ENCODE data around the gene STRA6. TPM values are rescaled to one million over a fixed set of nuclear protein-coding genes. Genes with fewer than 3 reads are reported as not detected.

The STRA6 gene
- polyA plus RNA-seq, 1 donor: 22.2 TPM

- H3K27ac ChIP-seq (ENCODE audit: low read length): no peak overlapping the region
- H3K4me3 ChIP-seq (ENCODE audit: low read length): no peak overlapping the region
- no peaks in the 10 kb centered on the region for H3K4me1 ChIP-seq (ENCODE audit: control insufficient read depth, insufficient read depth, low read length)
- H3K9me3 ChIP-seq (ENCODE audit: control insufficient read depth, low read depth, low read length): no peaks in the 10 kb centered on the region
- H3K36me3 ChIP-seq (ENCODE audit: control insufficient read depth, insufficient read depth, low read length): no peaks in the 10 kb centered on the region
- no peak for DNase-seq
- 40% methylated on average over 2 of the region's 5 CpGs for WGBS (ENCODE audit: insufficient coverage, low lambda C conversion rate)
- peaks cover 15% of the 10 kb centered on the region for H3K27me3 ChIP-seq (ENCODE audit: control insufficient read depth, insufficient read depth, low read length)
These were observed 43.5 kb downstream of the STRA6 start for GRCh38 chr15:74158855-74159650.

GRCh38 chr15:74157868-74158827 is 44.4 kb downstream of the STRA6 start:
- peaks cover 18% of the 10 kb centered on the region for H3K27me3 ChIP-seq (ENCODE audit: control insufficient read depth, insufficient read depth, low read length)
- no peaks in the 10 kb centered on the region for H3K36me3 ChIP-seq (ENCODE audit: control insufficient read depth, insufficient read depth, low read length)
- H3K4me3 ChIP-seq (ENCODE audit: low read length): no peak overlapping the region
- H3K27ac ChIP-seq (ENCODE audit: low read length): no peak overlapping the region
- DNase-seq: no peak
- WGBS (ENCODE audit: insufficient coverage, low lambda C conversion rate): 61% methylated on average over 2 of the region's 9 CpGs
- no peaks in the 10 kb centered on the region for H3K4me1 ChIP-seq (ENCODE audit: control insufficient read depth, insufficient read depth, low read length)
- no peaks in the 10 kb centered on the region for H3K9me3 ChIP-seq (ENCODE audit: control insufficient read depth, low read depth, low read length)

GRCh38 chr15:74156678-74157411 is 45.7 kb downstream of the STRA6 start:
- Histone ChIP-seq H3K4me1 (ENCODE audit: control insufficient read depth, insufficient read depth, low read length) (no peaks in the 10 kb centered on the region), H3K9me3 (ENCODE audit: control insufficient read depth, low read depth, low read length) (no peaks in the 10 kb centered on the region), H3K27ac (ENCODE audit: low read length) (peak overlapping the region; percentile 32), H3K27me3 (ENCODE audit: control insufficient read depth, insufficient read depth, low read length) (peaks cover 18% of the 10 kb centered on the region), H3K36me3 (ENCODE audit: control insufficient read depth, insufficient read depth, low read length) (no peaks in the 10 kb centered on the region), H3K4me3 (ENCODE audit: low read length) (no peak overlapping the region)
- 18% methylated on average over 4 of the region's 7 CpGs for WGBS (ENCODE audit: insufficient coverage, low lambda C conversion rate)
- DNase-seq: peak in 1 of 2 donors; percentile 48

- DNase-seq: no peak
- H3K9me3 ChIP-seq (ENCODE audit: control insufficient read depth, low read depth, low read length): no peaks in the 10 kb centered on the region
- no peaks in the 10 kb centered on the region for H3K4me1 ChIP-seq (ENCODE audit: control insufficient read depth, insufficient read depth, low read length)
- H3K27me3 ChIP-seq (ENCODE audit: control insufficient read depth, insufficient read depth, low read length): peaks cover 18% of the 10 kb centered on the region
- H3K27ac ChIP-seq (ENCODE audit: low read length): peak overlapping the region; percentile 32
- 36% methylated on average over 3 of the region's 14 CpGs for WGBS (ENCODE audit: insufficient coverage, low lambda C conversion rate)
- no peak overlapping the region for H3K4me3 ChIP-seq (ENCODE audit: low read length)
- no peaks in the 10 kb centered on the region for H3K36me3 ChIP-seq (ENCODE audit: control insufficient read depth, insufficient read depth, low read length)
These were observed 46.7 kb downstream of the STRA6 start for GRCh38 chr15:74155766-74156417.

- Histone ChIP-seq H3K27ac (ENCODE audit: low read length) (no peak overlapping the region), H3K36me3 (ENCODE audit: control insufficient read depth, insufficient read depth, low read length) (no peaks in the 10 kb centered on the region), H3K4me3 (ENCODE audit: low read length) (no peak overlapping the region), H3K4me1 (ENCODE audit: control insufficient read depth, insufficient read depth, low read length) (no peaks in the 10 kb centered on the region), H3K9me3 (ENCODE audit: control insufficient read depth, low read depth, low read length) (no peaks in the 10 kb centered on the region), H3K27me3 (ENCODE audit: control insufficient read depth, insufficient read depth, low read length) (peaks cover 8% of the 10 kb centered on the region)
- DNase-seq: no peak
- 50% methylated on average over 1 of the region's 2 CpGs for WGBS (ENCODE audit: insufficient coverage, low lambda C conversion rate)
These were observed 55.5 kb downstream of the STRA6 start for GRCh38 chr15:74147051-74147450.

- Histone ChIP-seq H3K4me1 (ENCODE audit: control insufficient read depth, insufficient read depth, low read length) (no peaks in the 10 kb centered on the region), H3K4me3 (ENCODE audit: low read length) (no peak overlapping the region), H3K36me3 (ENCODE audit: control insufficient read depth, insufficient read depth, low read length) (no peaks in the 10 kb centered on the region), H3K27ac (ENCODE audit: low read length) (no peak overlapping the region), H3K27me3 (ENCODE audit: control insufficient read depth, insufficient read depth, low read length) (peaks cover 8% of the 10 kb centered on the region), H3K9me3 (ENCODE audit: control insufficient read depth, low read depth, low read length) (no peaks in the 10 kb centered on the region)
- no peak for DNase-seq
- WGBS (ENCODE audit: insufficient coverage, low lambda C conversion rate): no CpG with 5 or more reads among the region's 1 CpG
These were observed 56.2 kb downstream of the STRA6 start for GRCh38 chr15:74146277-74146800.

- no peak for DNase-seq
- H3K9me3 ChIP-seq (ENCODE audit: control insufficient read depth, low read depth, low read length): no peaks in the 10 kb centered on the region
- whole genome bisulfite sequencing (ENCODE audit: insufficient coverage, low lambda C conversion rate): no CpG with 5 or more reads among the region's 6 CpGs
- H3K27ac ChIP-seq (ENCODE audit: low read length): no peak overlapping the region
- no peaks in the 10 kb centered on the region for H3K36me3 ChIP-seq (ENCODE audit: control insufficient read depth, insufficient read depth, low read length)
- H3K27me3 ChIP-seq (ENCODE audit: control insufficient read depth, insufficient read depth, low read length): peaks cover 21% of the 10 kb centered on the region
- H3K4me3 ChIP-seq (ENCODE audit: low read length): no peak overlapping the region
- H3K4me1 ChIP-seq (ENCODE audit: control insufficient read depth, insufficient read depth, low read length): no peaks in the 10 kb centered on the region
These were observed 58.3 kb downstream of the STRA6 start for GRCh38 chr15:74144153-74144775.

- WGBS (ENCODE audit: insufficient coverage, low lambda C conversion rate): 100% methylated on average over 1 of the region's 1 CpG
- Histone ChIP-seq H3K27me3 (ENCODE audit: control insufficient read depth, insufficient read depth, low read length) (peaks cover 37% of the 10 kb centered on the region), H3K36me3 (ENCODE audit: control insufficient read depth, insufficient read depth, low read length) (no peaks in the 10 kb centered on the region)
These were observed 61.0 kb downstream of the STRA6 start for GRCh38 chr15:74141591-74141990.

GRCh38 chr15:74138642-74139041 is 63.9 kb downstream of the STRA6 start:
- Histone ChIP-seq H3K27me3 (ENCODE audit: control insufficient read depth, insufficient read depth, low read length) (peaks cover 58% of the 10 kb centered on the region), H3K27ac (ENCODE audit: low read length) (no peak overlapping the region), H3K4me3 (ENCODE audit: low read length) (no peak overlapping the region), H3K9me3 (ENCODE audit: control insufficient read depth, low read depth, low read length) (peaks cover 21% of the 10 kb centered on the region), H3K4me1 (ENCODE audit: control insufficient read depth, insufficient read depth, low read length) (peaks cover 4% of the 10 kb centered on the region), H3K36me3 (ENCODE audit: control insufficient read depth, insufficient read depth, low read length) (no peaks in the 10 kb centered on the region)
- DNase-seq: no peak
- WGBS (ENCODE audit: insufficient coverage, low lambda C conversion rate): no CpG with 5 or more reads among the region's 4 CpGs

More at GRCh38 chr15:74141591-74141990, 61.0 kb downstream of the STRA6 start:
- no peak for DNase-seq
- H3K27ac ChIP-seq (ENCODE audit: low read length): no peak overlapping the region
- H3K4me3 ChIP-seq (ENCODE audit: low read length): no peak overlapping the region
- no peaks in the 10 kb centered on the region for H3K4me1 ChIP-seq (ENCODE audit: control insufficient read depth, insufficient read depth, low read length)
- no peaks in the 10 kb centered on the region for H3K9me3 ChIP-seq (ENCODE audit: control insufficient read depth, low read depth, low read length)

Data from large intestine (tissue), 3 donors.